Activated T-cell treated with anti-CD3 and anti-CD28 coated beads, Interleukin-2, amount 50 U/mL, for 24 hours (primary cell): ENCODE results near the gene PPP1R2B.

Source experiments
- DNase-seq: peaks from one replicate; pipeline ENCODE4 v3.0.0-alpha.2; 2020
- H3K27ac Mint-ChIP-seq: 2 replicates; pipeline ENCODE4 v1.8.0; 2020; ENCODE audit warnings: mild to moderate bottlenecking, mixed read lengths
- H3K27me3 Mint-ChIP-seq: 2 replicates; pipeline ENCODE4 v1.8.0; 2020; ENCODE audit warnings: mixed read lengths
- H3K36me3 Mint-ChIP-seq: 2 replicates; pipeline ENCODE4 v1.8.0; 2020; ENCODE audit warnings: low read depth, mixed read lengths
- H3K4me1 Mint-ChIP-seq: 2 replicates; pipeline ENCODE4 v1.8.0; 2020; ENCODE audit warnings: low read depth, mixed read lengths
- H3K4me3 Mint-ChIP-seq: 2 replicates; pipeline ENCODE4 v1.8.0; 2020; ENCODE audit warnings: mild to moderate bottlenecking, moderate library complexity, mixed read lengths
- H3K9me3 Mint-ChIP-seq: 2 replicates; pipeline ENCODE4 v1.8.0; 2020; ENCODE audit warnings: mixed read lengths

Gene PPP1R2B

GRCh38 chr5:156850206-156850751, at the start of gene PPP1R2B:
TSS of gene PPP1R2B (plus strand) at chr5:156850295. CDS start at chr5:156850563, 268 bp downstream.
- DNase-seq: no peak
- Mint-ChIP-seq H3K36me3 (peaks cover 2% of the 10 kb centered on the region), H3K4me3 (no peak within 1 kb of the TSS), H3K4me1 (peaks cover 6% of the 10 kb centered on the region), H3K27me3 (peaks cover 58% of the 10 kb centered on the region), H3K9me3 (peaks cover 18% of the 10 kb centered on the region), H3K27ac (no peak within 1 kb of the TSS)

DNA sequence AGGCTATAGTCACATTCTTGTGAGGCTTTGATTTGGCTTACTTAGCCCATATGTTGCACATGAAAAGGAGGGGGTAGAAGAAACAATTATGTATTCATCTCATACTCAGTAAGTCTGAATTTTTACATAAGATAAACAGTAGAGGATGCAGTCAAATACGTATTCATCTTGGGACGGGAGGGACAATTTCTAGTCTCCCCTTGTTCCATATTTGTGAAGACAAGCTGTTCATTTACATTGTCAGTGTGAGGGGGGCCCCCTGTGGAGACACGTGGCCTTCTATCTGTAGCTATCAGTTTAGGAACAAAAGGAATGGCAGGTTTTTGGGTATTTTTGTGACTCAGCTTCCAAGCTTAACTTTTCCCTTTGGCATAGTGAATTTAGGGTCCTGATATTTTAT, 49.2 kb upstream of the PPP1R2B start:
- Mint-ChIP-seq H3K4me3 (no peak overlapping the region), H3K27me3 (peaks cover 16% of the 10 kb centered on the region), H3K9me3 (no peaks in the 10 kb centered on the region), H3K27ac (peak overlapping the region; percentile 18), H3K4me1 (peaks cover 2% of the 10 kb centered on the region), H3K36me3 (no peaks in the 10 kb centered on the region)
- DNase-seq: no peak

DNA sequence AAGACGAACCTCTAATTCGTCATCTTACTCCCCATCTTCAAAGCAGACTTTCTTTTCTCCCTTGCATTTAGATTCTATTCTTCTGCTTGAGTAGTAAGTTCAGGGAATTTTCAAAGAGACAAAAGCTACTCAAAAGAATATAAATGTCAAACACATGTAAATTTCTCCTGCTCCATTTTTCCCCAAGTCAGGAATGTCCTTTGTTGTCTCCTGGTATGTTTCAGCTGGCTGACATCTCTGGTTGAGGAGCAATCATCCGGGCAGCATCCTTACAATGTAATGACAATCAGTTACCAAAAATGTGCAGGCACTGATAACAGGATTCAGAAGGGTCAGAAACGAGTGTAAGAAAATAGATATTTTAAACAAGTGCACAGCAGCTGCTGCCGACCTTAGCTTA, 47.6 kb upstream of the PPP1R2B start:
- Mint-ChIP-seq H3K4me1 (peaks cover 2% of the 10 kb centered on the region), H3K4me3 (no peak overlapping the region), H3K27ac (no peak overlapping the region), H3K36me3 (no peaks in the 10 kb centered on the region), H3K9me3 (peaks cover 2% of the 10 kb centered on the region), H3K27me3 (peaks cover 15% of the 10 kb centered on the region)
- no peak for DNase-seq

DNA sequence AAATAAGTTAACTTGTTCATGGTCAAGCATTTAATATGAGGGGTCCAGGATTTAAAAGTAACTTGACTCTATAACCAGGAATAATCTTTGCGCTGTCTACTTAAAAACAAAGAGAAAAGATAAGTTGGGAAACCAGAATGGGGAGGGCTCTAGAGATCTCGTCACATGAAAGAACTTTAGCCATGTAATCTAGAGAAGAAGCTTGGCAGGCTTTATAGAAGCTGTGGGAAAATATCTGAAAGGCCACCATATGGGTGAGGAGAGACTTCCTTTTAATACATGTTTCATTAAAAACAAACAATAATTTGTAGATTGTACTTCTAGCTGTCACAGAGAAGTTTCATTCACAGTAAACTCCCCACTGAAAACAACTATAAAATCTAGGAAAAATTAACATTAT, 46.7 kb upstream of the PPP1R2B start:
- H3K4me3 Mint-ChIP-seq: no peak overlapping the region
- H3K27me3 Mint-ChIP-seq: peaks cover 15% of the 10 kb centered on the region

GRCh38 chr5:156812959-156813358, 37.1 kb upstream of the PPP1R2B start:
- Mint-ChIP-seq H3K4me3 (no peak overlapping the region), H3K36me3 (no peaks in the 10 kb centered on the region), H3K9me3 (no peaks in the 10 kb centered on the region), H3K27me3 (no peaks in the 10 kb centered on the region), H3K27ac (no peak overlapping the region), H3K4me1 (no peaks in the 10 kb centered on the region)
- DNase-seq: no peak

More for the DNA sequence above, 46.7 kb upstream of the PPP1R2B start:
- Mint-ChIP-seq H3K27ac (no peak overlapping the region), H3K4me1 (peaks cover 2% of the 10 kb centered on the region), H3K36me3 (no peaks in the 10 kb centered on the region), H3K9me3 (peaks cover 2% of the 10 kb centered on the region)
- DNase-seq: no peak

DNA sequence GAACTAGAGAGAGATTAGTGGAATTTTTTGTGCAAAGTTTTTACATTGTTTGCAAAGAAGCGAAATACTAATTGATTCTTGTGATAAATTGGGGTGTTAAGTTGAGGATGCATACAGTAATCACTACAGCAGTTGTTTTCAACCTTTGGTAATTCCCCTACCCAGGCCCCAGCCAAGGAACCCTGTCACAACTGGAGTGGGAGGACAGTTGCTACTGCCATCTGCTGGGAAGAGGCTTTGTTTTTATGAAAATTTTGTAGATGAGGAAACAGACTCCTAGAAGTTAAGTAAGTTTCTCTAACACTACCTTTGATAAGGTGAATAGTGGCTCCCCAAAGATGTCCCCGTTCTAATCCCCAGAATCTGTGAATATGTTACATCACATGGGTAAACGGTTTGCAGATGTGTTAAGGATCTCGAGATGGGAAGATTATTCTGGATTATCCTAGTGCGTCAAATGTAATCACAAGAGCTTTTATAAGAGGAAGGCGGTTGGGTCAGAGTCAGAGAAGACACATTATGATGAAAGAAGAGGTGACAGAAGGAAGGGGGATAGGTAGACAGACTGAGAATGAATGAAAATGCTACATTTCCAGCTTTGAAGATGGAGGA, 34.0 kb upstream of the PPP1R2B start:
- Mint-ChIP-seq H3K27me3 (no peaks in the 10 kb centered on the region), H3K4me3 (no peak overlapping the region), H3K27ac (no peak overlapping the region), H3K4me1 (no peaks in the 10 kb centered on the region), H3K9me3 (no peaks in the 10 kb centered on the region), H3K36me3 (no peaks in the 10 kb centered on the region)
- DNase-seq: no peak

DNA sequence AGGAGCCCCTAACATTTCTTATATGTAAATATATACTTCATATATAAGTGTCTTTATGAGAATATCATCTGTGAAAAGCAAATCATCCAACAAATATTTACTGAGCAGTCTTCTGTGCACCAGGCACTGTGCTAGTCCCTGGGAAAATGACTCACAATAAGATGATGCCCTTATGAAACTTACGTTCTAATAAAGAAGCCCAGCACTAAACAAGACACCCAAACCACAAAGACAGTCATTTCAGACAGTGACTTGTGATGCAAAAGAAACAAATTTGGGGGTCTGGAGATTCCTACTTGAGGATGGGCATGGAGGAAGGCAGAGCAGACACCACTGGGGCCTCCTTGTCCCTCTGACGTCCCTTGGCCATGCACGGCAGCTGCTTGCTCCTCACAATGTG, 30.6 kb upstream of the PPP1R2B start:
- Mint-ChIP-seq H3K27ac (no peak overlapping the region), H3K27me3 (no peaks in the 10 kb centered on the region), H3K4me1 (no peaks in the 10 kb centered on the region), H3K36me3 (no peaks in the 10 kb centered on the region), H3K9me3 (no peaks in the 10 kb centered on the region), H3K4me3 (no peak overlapping the region)
- no peak for DNase-seq

GRCh38 chr5:156819967-156820581, 30.0 kb upstream of the PPP1R2B start:
- no peak overlapping the region for H3K4me3 Mint-ChIP-seq
- DNase-seq: no peak
- no peaks in the 10 kb centered on the region for H3K36me3 Mint-ChIP-seq
- no peaks in the 10 kb centered on the region for H3K4me1 Mint-ChIP-seq
- no peaks in the 10 kb centered on the region for H3K9me3 Mint-ChIP-seq
- H3K27me3 Mint-ChIP-seq: no peaks in the 10 kb centered on the region
- H3K27ac Mint-ChIP-seq: no peak overlapping the region

- H3K27me3 Mint-ChIP-seq: no peaks in the 10 kb centered on the region
- H3K27ac Mint-ChIP-seq: no peak overlapping the region
- H3K9me3 Mint-ChIP-seq: peaks cover 2% of the 10 kb centered on the region
- H3K4me1 Mint-ChIP-seq: peaks cover 2% of the 10 kb centered on the region
- H3K4me3 Mint-ChIP-seq: no peak overlapping the region
- H3K36me3 Mint-ChIP-seq: no peaks in the 10 kb centered on the region
- no peak for DNase-seq
These were observed 25.9 kb upstream of the PPP1R2B start for GRCh38 chr5:156824241-156824640.

GRCh38 chr5:156824800-156825199, 25.3 kb upstream of the PPP1R2B start:
- Mint-ChIP-seq H3K27ac (no peak overlapping the region), H3K36me3 (no peaks in the 10 kb centered on the region), H3K4me1 (peaks cover 2% of the 10 kb centered on the region), H3K9me3 (peaks cover 2% of the 10 kb centered on the region), H3K4me3 (no peak overlapping the region), H3K27me3 (no peaks in the 10 kb centered on the region)
- no peak for DNase-seq

GRCh38 chr5:156825688-156826087, 24.4 kb upstream of the PPP1R2B start:
- Mint-ChIP-seq H3K9me3 (peaks cover 2% of the 10 kb centered on the region), H3K27me3 (no peaks in the 10 kb centered on the region), H3K36me3 (no peaks in the 10 kb centered on the region), H3K27ac (no peak overlapping the region), H3K4me1 (peaks cover 2% of the 10 kb centered on the region), H3K4me3 (no peak overlapping the region)
- no peak for DNase-seq

DNA sequence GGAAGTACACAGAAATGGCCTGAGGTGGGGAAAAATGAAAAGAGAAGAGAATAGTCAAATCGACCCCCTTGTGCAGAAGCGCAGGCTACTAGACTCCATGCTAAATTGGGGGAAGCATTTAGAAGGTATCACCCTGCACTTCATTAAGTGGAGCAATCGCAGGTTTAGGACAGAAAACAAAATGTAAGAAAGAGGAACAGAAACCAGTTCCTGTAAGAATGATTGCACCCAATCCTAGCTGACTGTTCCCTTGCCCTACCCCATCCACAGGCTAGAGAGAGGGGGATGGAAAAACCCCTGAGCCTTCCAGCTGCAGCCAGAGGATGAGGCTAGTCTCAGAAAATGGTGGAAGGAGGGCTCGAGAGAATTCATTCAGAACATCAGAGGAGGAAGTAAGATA, 23.9 kb upstream of the PPP1R2B start:
- Mint-ChIP-seq H3K27ac (no peak overlapping the region), H3K4me1 (peaks cover 2% of the 10 kb centered on the region), H3K36me3 (no peaks in the 10 kb centered on the region), H3K9me3 (peaks cover 2% of the 10 kb centered on the region), H3K27me3 (no peaks in the 10 kb centered on the region), H3K4me3 (no peak overlapping the region)
- DNase-seq: no peak

DNA sequence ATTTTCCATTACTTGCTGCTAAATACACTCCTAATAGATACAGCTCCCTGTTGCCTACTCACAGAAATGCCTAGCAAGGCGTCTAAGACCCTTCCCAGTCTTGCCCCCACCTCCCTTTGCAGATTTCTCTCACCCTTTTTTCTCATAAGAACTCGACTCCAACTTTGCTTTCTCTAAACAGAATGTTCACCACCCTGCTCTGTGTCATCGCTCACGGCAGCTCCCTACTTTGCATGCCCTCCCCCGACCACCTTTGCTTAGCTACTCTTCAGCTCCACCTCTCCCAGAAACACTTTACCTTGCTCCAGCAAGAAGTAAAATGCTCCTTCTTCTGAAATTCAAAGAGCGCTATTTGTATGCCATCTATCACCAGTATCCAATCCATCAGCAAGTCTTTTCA, 15.2 kb upstream of the PPP1R2B start:
- no peak for DNase-seq
- H3K27me3 Mint-ChIP-seq: no peaks in the 10 kb centered on the region
- H3K9me3 Mint-ChIP-seq: no peaks in the 10 kb centered on the region
- H3K27ac Mint-ChIP-seq: no peak overlapping the region
- H3K36me3 Mint-ChIP-seq: no peaks in the 10 kb centered on the region
- no peak overlapping the region for H3K4me3 Mint-ChIP-seq
- peaks cover 4% of the 10 kb centered on the region for H3K4me1 Mint-ChIP-seq

DNA sequence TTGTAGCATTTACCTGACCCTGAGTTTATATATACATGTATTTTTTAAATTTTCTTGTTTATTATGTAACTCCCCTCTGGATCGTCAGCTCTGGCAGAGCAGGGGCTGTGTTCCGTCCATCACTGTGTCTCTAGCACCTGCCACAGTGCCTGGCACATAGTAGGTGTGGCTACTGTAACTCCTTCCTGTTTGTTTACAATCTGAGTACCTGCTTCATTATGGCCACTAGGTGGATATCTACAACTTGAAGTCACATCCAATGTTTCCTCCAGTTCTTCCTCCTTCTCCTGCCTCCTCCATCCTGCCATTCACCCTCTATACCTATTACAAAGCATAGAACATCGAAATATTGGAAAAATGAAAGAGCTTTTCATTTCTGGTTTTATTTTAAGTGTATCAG, 14.2 kb upstream of the PPP1R2B start:
- Mint-ChIP-seq H3K27ac (no peak overlapping the region), H3K4me3 (no peak overlapping the region), H3K27me3 (no peaks in the 10 kb centered on the region), H3K9me3 (no peaks in the 10 kb centered on the region), H3K4me1 (peaks cover 4% of the 10 kb centered on the region), H3K36me3 (no peaks in the 10 kb centered on the region)
- no peak for DNase-seq

DNA sequence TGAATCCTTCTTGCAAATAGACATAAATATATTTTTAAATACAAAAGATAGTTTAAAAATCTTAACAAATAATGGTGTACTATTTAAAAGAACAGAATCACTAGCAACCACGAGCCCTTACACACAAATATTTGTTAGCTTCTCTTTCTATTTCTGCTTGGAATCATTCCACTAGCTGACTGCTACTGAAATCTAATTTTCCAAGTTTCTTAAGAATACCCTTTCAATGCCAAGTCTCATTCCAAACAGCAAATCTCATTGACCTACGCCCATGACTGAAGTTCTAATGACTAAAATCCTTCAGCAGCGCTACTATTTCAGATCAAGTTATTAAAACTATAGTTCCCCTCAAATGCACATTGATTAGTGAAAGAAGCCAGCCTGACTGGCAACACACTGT, 13.2 kb upstream of the PPP1R2B start:
- Mint-ChIP-seq H3K36me3 (no peaks in the 10 kb centered on the region), H3K9me3 (no peaks in the 10 kb centered on the region), H3K4me3 (no peak overlapping the region), H3K27me3 (no peaks in the 10 kb centered on the region), H3K27ac (no peak overlapping the region), H3K4me1 (peaks cover 4% of the 10 kb centered on the region)
- DNase-seq: no peak
